DND-41 (cell line): ENCODE measurements around the gene SPACA6.
A peak's percentile ranks its signal among the peaks of the same experiment; 100 is the strongest.

Experiments used
- ATAC-seq: fragments of 200-7000 bp; cut with Tn5 transposase; 3 replicates; pipeline ENCODE4 v1.9.1; 2021; ENCODE audit warnings: low read depth; ENCODE audit not compliant: insufficient read depth
- DNase-seq: peaks from one replicate; pipeline ENCODE4 v3.0.0-alpha.2; 2020
- H2AFZ ChIP-seq: 2 replicates; pipeline ENCODE4 v1.6.0; 2012; ENCODE audit warnings: low read depth, low read length
- H3K27ac ChIP-seq: 2 replicates; pipeline ENCODE4 v1.5.1; 2012; ENCODE audit warnings: low read length, inconsistent platforms
- H3K27me3 ChIP-seq: fragments of 200-600 bp; sonication (generic); 2 replicates; pipeline ENCODE4 v1.6.0; 2012; ENCODE audit warnings: low read length, mild to moderate bottlenecking, inconsistent platforms; ENCODE audit not compliant: insufficient read depth, poor library complexity
- H3K36me3 ChIP-seq: 2 replicates; pipeline ENCODE4 v1.5.1; 2012; ENCODE audit warnings: low read length, inconsistent platforms; ENCODE audit not compliant: insufficient read depth
- H3K4me1 ChIP-seq: 2 replicates; pipeline ENCODE4 v1.5.1; 2012; ENCODE audit warnings: mild to moderate bottlenecking, low read length; ENCODE audit not compliant: insufficient read depth
- H3K4me2 ChIP-seq: 2 replicates; pipeline ENCODE4 v1.6.0; 2012; ENCODE audit warnings: mild to moderate bottlenecking, moderate library complexity, low read length, inconsistent platforms; ENCODE audit not compliant: insufficient read depth
- H3K4me3 ChIP-seq, 2 experiments: fragments of 200-600 bp in 1 of 2; shearing (Covaris generic) in 1 of 2; 2 replicates each; pipeline ENCODE4 v1.5.1; 2012 to 2016; ENCODE audit warnings: inconsistent platforms in 2 of 2, low read length in 2 of 2, mild to moderate bottlenecking in 2 of 2, low read depth in 1 of 2, moderate library complexity in 1 of 2
- H3K79me2 ChIP-seq: 2 replicates; pipeline ENCODE4 v1.6.0; 2012; ENCODE audit warnings: low read length, inconsistent platforms; ENCODE audit not compliant: insufficient read depth
- H3K9ac ChIP-seq: 2 replicates; pipeline ENCODE4 v1.6.0; 2012; ENCODE audit warnings: low read depth, mild to moderate bottlenecking, inconsistent platforms, low read length, moderate library complexity
- H3K9me3 ChIP-seq: 2 replicates; pipeline ENCODE4 v1.5.1; 2012; ENCODE audit warnings: low read length, moderate library complexity, mild to moderate bottlenecking, inconsistent platforms; ENCODE audit not compliant: insufficient read depth, severe bottlenecking
- H4K20me1 ChIP-seq: 2 replicates; pipeline ENCODE4 v1.6.0; 2012; ENCODE audit warnings: low read length; ENCODE audit not compliant: insufficient read depth
- CTCF ChIP-seq: IDR thresholded peaks from 2 replicates; pipeline ENCODE4 v1.5.1; 2012; ENCODE audit warnings: borderline replicate concordance, low read length, moderate library complexity, mild to moderate bottlenecking; ENCODE audit not compliant: poor library complexity, severe bottlenecking; ENCODE audit errors: extremely low read depth
- EZH2 ChIP-seq: IDR thresholded peaks from 3 replicates; pipeline ENCODE4 v1.6.1; 2012; ENCODE audit warnings: borderline replicate concordance, low read depth, mild to moderate bottlenecking, moderate library complexity, low read length, inconsistent platforms; ENCODE audit not compliant: severe bottlenecking

Gene SPACA6

DNA sequence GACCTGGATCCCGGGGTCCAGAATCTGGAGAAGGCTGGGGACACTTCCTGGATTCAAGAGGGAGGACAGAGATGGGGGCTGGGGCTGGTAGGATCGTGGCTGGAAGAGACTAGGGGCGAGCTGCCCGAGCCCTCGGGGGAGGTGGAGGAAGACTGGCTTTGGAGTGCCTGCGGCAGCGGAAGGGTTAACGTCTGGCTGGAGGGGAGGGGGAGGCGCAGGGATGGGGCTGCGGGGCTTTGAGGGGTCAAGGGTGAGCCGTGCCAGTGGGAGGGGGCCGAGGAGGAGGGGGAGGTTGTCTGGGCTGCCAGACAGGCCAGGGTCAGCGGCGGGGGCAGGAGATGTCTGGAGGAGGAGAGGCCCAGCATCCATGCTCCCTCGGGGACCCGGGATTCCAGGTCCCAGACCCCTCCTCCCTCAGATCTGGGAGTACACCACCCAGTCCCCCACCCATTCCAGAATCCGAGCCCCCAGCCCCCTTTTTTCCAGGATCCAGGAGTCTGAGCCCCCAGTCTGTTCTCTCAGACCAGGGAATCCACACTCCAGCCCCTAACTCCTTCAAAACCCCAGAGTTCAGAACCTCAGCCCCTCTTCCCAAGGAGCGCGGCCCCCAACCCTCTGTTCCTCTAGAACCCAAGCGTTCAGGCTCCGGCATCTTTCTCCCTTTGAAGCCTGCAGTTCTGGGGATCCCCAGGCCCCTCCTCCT lies 3.2 kb upstream of the SPACA6 start:
- Histone ChIP-seq H3K4me2 (peak overlapping the region; percentile 76), H3K27me3 (peaks cover 35% of the 10 kb centered on the region), H4K20me1 (peaks cover 5% of the 10 kb centered on the region), H3K9me3 (peaks cover 7% of the 10 kb centered on the region), H3K9ac (peak overlapping the region; percentile 48), H3K36me3 (no peaks in the 10 kb centered on the region), H3K27ac (no peak overlapping the region; the same call in 1 of the 2 replicates), H3K79me2 (no peaks in the 10 kb centered on the region), H2AFZ (0 out of 2 replicates have a peak overlapping the region, but pooled peaks have one; percentile 63), H3K4me1 (peaks cover 19% of the 10 kb centered on the region), H3K4me3 (peak overlapping the region; percentile 8 to 60; a peak in 3 of 4 replicates)
- TF ChIP-seq EZH2 (peak; percentile 35), CTCF (no peak)
- DNase-seq: no peak
- ATAC-seq: no peak

GRCh38 chr19:51690454-51691073 lies 2.6 kb upstream of the SPACA6 start:
- Histone ChIP-seq H3K79me2 (no peaks in the 10 kb centered on the region), H3K9ac (peak overlapping the region; percentile 48), H3K4me1 (peaks cover 19% of the 10 kb centered on the region), H3K36me3 (no peaks in the 10 kb centered on the region), H3K9me3 (peaks cover 3% of the 10 kb centered on the region), H3K27me3 (peaks cover 35% of the 10 kb centered on the region), H3K4me2 (peak overlapping the region; percentile 76), H3K4me3 (peak overlapping the region; percentile 8 to 60; a peak in 3 of 4 replicates), H4K20me1 (peaks cover 5% of the 10 kb centered on the region), H2AFZ (peak overlapping the region; percentile 63), H3K27ac (peak overlapping the region; percentile 43; the same call in 1 of the 2 replicates)
- TF ChIP-seq CTCF: no peak
- no peak for TF ChIP-seq EZH2
- DNase-seq (no peak), ATAC-seq (no peak)

- Histone ChIP-seq H3K4me3 (peak overlapping the region in 1 of 2 experiments; percentile 60; a peak in 1 of 4 replicates), H3K4me1 (peaks cover 19% of the 10 kb centered on the region), H3K27me3 (peaks cover 35% of the 10 kb centered on the region), H3K4me2 (peak overlapping the region; percentile 76), H3K79me2 (no peaks in the 10 kb centered on the region), H3K9ac (no peak overlapping the region; the same call in 1 of the 2 replicates), H3K27ac (no peak overlapping the region), H3K9me3 (no peaks in the 10 kb centered on the region), H2AFZ (peak overlapping the region; percentile 2; the same call in 1 of the 2 replicates), H3K36me3 (no peaks in the 10 kb centered on the region), H4K20me1 (peaks cover 5% of the 10 kb centered on the region)
- DNase-seq: no peak
- TF ChIP-seq EZH2: no peak
- no peak for TF ChIP-seq CTCF
- no peak for ATAC-seq
Observed at GRCh38 chr19:51691074-51691583, 2.0 kb upstream of the SPACA6 start.
